COLO829 (cell line): ENCODE results near the gene GJB2.
"Not testable (repeated sequence)": the region's sequence is repeated elsewhere in the genome, so short reads cannot be mapped to it uniquely, and the experiment has no call there.

Source experiments
- DNase-seq: peaks from one replicate; pipeline ENCODE4 v3.0.0; 2012; ENCODE audit warnings: low spot score

The GJB2 gene

DNA sequence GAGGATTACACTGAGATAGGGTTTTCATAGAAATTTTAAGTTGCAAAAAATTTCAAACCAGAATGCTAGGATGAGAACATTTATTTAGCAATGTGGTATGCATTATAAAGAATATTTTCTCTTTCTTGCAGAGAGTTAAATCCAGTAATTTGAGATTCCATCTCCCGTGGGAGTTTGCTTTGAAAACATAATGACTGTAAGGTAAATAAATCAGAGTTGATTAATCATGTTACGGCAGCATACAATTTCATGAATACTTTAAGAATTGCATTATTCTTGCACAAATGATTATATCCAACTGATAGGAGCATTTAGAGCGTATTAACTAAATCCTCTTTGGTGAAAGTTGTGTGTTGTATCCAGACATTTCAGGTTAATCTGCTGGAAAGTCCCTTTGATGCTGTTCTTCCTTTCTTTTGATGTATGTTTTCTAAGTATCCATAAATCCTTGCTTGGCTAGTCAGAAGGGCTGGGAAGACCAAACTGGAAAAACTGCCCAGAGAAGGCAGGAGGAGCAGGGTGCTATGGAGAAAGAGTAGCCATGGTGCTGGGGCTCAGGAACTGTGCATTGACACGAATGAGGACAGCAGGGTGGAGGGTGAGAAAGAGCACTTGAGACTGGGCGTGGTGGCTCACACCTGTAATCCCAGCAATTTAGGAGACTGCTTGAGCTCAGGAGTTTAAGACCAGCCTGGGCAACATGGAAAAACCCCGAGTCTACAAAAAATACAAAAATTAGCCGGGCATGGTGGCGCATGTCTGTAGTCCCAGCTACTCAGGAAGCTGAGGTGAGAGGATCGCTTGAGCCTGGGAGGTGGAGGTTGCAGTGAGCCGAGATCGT, 27.1 kb downstream of the GJB2 start:
- DNase-seq = no peak

GRCh38 chr13:20161951-20162300, 30.8 kb downstream of the GJB2 start:
- no peak for DNase-seq

DNA sequence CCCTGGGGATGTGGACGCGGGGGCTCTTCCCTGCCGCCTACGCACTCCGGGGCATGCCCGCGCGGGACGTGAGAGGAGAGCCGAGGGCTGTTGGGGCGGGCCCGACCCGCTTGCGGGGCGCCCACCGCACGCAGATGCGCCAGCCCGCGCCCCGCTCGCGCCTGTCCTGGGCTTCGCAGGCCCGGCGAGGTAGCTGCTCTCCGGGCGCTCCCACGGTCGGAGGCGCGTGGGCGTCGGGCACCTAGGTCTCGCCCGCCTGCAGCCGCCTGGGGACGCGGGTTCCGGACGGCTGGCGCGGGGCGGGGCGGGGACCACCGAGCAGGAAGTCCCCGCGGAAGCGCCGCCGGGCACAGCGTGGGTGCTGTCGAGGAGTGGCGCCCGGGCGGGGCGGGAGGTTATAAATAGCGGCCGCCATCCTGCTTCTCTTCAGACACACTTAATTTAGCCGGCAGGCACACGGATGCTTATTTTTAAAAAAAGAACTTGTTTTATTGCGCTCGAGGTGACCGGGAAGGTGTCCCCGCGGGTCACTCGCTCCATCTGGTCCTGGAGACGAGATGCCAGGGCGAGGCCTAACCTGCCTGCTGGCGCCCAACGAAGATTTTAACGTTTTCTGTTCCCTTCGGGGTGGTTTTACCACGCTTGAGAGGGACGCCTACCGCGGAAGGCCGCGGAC, 31.3 kb downstream of the GJB2 start:
- no peak for DNase-seq

GRCh38 chr13:20160306-20161274, 32.1 kb downstream of the GJB2 start, which contains the start of gene GJA3:
Gene GJA3 (minus strand): TSS chr13:20161052. CDS start chr13:20143288, 17,764 bp downstream.
- no peak for DNase-seq

DNA sequence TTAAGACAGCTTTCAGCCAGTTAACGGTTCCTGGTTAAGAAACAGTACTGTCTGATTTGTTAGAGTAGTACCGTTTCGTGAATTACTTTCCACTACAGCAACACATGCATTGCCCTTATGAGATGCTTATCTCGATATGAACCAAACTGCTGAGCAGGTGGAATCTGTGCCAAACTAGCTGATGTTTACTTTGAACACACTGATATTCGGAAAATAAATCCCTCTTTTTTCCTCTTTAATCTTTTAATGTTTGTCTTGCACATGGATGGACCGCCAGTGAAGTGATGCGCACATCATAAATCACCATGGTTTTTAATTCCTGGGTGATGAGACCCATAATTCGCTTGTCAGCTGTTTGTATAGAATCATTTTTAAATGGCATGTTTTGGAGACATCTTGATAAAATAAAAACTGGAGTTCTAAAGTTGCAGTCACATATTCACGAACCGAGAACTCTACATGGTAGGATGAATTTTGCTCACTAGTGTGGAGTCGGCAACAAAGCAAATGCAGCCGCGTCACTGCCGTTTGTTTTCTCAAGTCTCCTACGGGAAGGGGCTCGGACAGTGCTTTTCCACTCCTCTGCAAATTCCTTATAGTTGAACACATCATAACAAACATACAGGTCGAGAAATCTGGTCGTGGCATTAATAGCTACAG, 33.0 kb downstream of the GJB2 start:
- no peak for DNase-seq

DNA sequence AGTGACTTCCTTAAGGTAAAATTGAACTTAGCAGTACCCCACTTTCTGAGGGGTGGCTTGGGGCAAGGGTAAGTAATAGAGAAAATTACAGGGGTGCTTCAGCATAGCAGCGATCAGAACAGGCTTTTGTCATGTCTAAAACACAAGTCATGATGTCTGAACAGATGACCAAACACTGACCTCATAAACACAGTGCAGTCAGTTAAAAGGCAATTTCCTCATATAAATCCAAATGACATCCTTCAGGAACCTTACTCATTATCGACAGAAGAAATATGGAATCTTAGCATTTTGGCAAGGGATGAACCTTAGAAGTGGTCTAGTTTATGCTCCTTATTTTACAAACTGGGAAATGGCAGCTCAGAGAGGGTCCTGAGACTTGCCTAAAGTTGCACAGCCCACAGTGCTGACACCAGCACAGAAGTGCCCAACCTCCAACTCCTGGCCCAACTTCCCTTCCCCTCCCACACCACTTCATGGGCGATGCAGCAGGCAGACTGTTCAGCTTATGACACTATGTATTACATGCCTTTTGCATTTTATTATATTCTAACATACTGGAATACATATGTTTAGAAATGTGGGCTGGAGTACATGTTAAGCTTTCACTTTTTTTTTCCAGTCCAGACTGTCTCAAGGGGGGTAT, 35.5 kb downstream of the GJB2 start:
- DNase-seq = no peak

GRCh38 chr13:20156702-20157101, 36.0 kb downstream of the GJB2 start:
- no peak for DNase-seq

DNA sequence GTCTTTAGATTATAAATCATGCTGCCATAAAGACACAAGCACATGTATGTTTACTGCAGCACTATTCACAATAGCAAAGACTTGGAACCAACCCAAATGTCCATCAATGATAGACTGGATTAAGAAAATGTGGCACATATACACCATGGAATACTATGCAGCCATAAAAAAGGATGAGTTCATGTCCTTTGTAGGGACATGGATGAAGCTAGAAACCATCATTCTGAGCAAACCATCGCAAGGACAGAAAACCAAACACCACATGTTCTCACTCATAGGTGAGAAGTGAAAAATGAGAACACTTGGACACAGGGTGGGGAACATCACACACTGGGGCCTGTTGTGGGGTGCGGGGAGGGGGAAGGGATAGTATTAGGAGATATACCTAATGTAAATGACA, 39.4 kb downstream of the GJB2 start:
- DNase-seq = not testable (repeated sequence)

- no peak for DNase-seq
Observed at GRCh38 chr13:20151612-20152011, 41.1 kb downstream of the GJB2 start.

GRCh38 chr13:20151016-20151415, 41.7 kb downstream of the GJB2 start:
- DNase-seq = no peak

DNA sequence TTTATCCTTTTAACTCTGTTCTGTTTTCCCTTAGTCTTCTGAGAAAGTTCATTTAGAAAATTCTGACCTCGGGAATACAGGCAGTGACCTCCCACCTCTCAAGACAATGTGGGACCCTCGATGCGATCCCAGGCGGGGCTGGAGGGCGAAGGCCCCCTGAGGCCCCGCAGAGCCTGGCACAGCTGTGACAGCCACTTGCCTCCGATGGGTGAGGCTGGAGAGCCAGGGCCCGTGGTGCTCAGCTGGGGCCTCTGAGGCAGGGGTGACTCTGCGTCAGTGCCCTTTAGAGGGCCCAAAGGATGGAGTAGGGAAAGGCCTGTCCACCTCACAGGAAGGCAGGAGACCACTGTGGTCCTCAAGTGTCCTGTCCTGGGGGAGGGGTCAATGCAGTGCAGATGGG, 42.2 kb downstream of the GJB2 start:
- no peak for DNase-seq

DNA sequence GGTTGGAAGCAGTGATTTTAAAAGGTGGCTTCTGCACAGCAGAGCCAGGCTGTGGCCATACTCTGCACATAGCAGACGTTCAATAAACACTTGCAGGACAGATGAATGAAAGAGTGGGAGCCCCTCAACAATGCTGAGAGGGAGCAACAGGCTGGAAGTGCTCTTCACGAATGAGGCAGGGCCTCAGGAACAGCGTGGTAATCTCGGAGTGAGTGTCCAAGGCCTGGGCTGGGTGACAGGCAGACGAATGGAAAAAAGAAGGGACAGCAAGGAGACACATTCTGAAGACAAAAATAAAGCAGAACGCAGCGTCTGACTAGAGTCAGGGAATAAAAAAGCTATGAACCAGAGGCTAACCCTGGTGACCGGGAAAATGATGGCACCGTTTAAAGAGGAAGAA, 43.0 kb downstream of the GJB2 start:
- no peak for DNase-seq

DNA sequence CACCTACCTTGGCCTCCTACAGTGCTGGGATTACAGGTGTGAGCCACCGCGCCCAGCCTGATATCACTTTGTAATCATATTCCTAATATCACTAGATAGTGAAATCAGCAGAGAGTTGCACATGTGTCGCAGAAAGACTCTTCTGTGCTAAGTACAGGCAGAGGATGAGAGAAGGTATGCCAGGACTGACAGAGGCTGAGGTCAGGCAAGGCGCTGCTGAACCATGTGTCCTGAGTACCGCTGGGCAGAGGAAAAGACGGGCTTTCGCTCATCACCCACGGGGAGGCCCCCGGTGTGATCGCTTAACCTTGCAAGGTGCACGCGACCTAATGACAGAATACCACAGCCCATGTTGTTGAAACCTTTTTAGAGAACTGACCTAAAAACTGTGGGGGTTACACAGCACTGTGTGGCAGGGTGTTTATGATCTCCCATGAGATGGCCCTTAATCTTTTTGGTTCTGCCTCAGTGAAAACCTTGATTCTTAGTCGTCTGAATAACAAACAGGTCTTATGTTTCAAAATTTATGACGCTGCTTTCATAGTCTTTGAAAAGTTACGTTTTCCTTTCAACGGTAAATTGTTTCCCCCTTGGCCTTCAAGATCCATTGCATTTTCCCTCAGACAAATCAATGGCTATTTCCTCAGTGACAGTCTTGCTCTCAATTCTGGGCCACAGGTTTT, 44.1 kb downstream of the GJB2 start:
- no peak for DNase-seq

GRCh38 chr13:20146381-20146780, 46.4 kb downstream of the GJB2 start:
- DNase-seq = no peak

DNA sequence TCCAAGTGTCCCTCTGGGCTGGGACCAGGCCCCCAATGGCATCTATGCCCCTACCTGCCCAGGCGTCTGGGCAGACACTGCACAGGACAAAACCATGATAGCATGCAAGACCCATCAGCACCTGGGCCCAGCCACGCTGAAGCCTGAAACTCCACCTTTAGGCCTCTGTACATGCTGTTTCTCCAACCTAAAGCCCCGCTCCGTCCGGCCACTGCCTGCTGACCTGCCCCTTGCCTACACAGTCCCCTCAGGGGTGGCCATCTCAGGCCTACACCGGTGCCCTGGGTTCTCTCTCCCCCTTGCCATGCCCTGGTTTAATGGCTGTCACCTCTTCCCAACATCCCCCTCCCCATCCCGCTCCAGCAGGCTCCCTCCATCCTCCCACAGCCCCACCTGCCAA, 47.2 kb downstream of the GJB2 start:
- DNase-seq = no peak

DNA sequence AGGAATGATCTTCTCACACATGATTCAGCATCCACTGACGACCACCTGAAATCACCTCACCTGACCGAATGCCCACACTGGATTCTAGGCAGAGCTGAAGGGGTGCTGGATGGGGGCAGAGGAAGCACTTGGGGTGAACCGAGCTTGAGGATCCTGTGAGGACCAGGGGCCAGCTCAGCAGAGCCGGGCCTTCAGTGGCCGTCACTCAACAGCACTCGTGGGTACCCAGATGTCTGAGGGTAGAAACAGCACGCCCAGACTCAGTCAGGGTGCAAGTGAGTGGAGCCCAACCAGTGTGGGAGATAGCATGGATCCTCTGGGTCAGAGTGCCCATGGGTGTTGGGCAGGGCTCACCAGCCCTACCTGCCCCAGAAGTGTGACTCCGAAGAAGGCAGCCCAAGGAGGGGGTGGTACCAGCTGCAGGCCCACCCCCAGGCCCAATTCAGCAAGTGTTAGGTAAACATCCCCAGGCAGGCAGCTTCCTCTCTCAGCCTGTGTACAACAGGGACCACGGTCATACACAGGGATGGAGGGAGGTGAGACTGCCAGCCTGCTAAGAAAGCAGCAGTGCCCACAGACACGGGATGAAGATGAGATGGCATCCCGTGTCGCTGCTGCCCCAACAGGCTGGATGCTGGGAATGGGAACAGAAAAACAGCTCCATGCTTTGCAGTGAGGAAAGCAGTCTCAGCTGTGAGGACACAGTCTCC, 48.4 kb downstream of the GJB2 start:
- DNase-seq = no peak

DNA sequence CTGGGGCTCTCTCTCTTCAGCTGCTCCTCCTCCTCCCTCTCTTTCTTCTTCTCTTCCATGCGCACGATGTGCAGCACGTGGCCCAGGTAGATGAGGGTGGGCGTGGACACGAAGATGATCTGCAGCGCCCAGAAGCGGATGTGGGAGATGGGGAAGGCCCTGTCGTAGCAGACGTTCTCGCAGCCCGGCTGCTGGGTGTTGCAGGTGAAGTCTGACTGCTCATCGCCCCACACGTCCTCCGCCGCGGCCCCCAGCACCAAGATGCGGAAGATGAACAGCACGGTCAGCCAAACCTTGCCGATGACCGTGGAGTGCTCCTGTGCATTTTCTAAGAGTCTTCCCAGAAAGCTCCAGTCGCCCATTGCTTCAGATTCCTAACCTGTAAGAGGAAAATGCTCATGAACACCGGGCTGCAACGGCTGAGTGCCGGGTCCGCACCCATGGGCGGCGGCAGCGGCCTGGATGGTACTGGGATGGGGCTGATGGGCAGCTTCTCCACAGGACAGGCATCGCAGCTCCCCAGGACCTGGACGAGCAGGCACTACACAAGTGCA, 49.7 kb downstream of the GJB2 start:
- no peak for DNase-seq

DNA sequence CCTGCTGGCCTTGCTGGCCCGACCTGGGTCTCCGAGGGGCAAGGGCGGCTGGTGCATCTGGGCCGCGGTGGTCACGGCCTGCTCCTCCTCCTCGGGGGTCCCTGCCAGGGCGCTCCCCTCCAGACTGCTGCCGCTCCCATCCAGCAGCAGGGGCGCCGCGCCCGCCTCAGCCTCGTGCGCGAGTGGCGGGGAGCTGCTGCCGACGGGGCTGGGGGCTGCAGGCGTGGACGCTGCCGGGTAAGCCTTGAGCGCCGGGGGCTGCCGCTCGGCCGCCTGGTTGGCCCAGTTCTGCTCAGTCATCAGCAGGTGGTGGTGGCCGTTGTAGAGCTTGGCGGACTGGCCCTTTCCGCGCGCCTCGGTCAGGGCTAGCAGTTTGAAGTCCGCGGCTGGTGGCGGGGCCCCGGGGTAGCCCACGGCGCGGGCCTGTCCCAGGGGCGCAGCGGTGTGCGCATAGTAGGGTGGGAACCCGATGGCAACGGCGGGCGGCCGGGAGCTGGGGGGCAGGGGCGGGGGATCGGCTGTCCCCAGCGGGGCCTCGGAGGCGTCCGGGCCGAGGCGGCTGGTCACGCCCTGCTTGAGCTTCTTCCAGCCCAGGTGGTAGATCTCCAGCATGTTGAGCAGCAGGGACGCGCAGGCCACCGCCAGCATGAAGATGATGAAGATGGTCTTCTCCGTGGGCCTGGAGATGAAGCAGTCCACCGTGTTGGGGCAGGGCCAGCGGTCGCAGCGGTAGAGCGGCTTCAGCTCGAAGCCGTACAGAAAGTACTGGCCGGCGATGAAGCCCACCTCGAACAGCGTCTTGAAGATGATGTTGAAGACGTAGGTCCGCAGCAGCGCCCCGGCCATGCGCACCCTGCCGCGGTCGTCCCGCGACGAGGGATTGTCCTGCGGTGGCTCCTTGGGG, 50.5 kb downstream of the GJB2 start:
- no peak for DNase-seq
